ENCODE results near the gene SPINT2. TPM values are rescaled to one million over a fixed set of nuclear protein-coding genes. Genes with fewer than 3 reads are reported as not detected.

SPINT2 gene
- total and polyA plus RNA-seq, 4 donors: 7.0 to 43.0 (median 10.7) TPM

GRCh38 chr19:38284422-38284821 is 20.0 kb downstream of the SPINT2 start:
- whole genome bisulfite sequencing: 74% methylated on average over 7 of the region's 7 CpGs
- Histone ChIP-seq H3K4me1 (ENCODE audit: control insufficient read depth in 4 of 4, insufficient read depth in 4 of 4, low read length in 3 of 4) (peaks cover 0 to 6% (median 2%) of the 10 kb centered on the region in 4 donors), H3K27ac (ENCODE audit: low read depth in 1 of 2, low read length in 2 of 2) (peak overlapping the region in 1 of 2 donors; percentile 37)

GRCh38 chr19:38285567-38285966 is 21.2 kb downstream of the SPINT2 start:
- peaks cover 0 to 2% (median 0%) of the 10 kb centered on the region in 4 donors for H3K4me1 ChIP-seq (ENCODE audit: control insufficient read depth in 4 of 4, insufficient read depth in 4 of 4, low read length in 3 of 4)
- H3K27me3 ChIP-seq (ENCODE audit: control insufficient read depth in 4 of 4, insufficient read depth in 4 of 4, low read length in 3 of 4): no peaks in the 10 kb centered on the region
- WGBS: 89% methylated on average over 5 of the region's 5 CpGs
- H3K9ac ChIP-seq (ENCODE audit: low read depth in 1 of 2, low read length in 2 of 2): no peak overlapping the region
- DNase-seq (ENCODE audit: low spot score): no peak
- H3K27ac ChIP-seq (ENCODE audit: low read depth in 1 of 2, low read length in 2 of 2): no peak overlapping the region
- H3K36me3 ChIP-seq (ENCODE audit: control insufficient read depth in 4 of 4, insufficient read depth in 3 of 4, low read depth in 1 of 4, low read length in 3 of 4): no peaks in the 10 kb centered on the region
- no peaks in the 10 kb centered on the region for H3K9me3 ChIP-seq (ENCODE audit: control insufficient read depth in 4 of 4, low read length in 3 of 4)
- TF ChIP-seq JUND (IDR thresholded peaks at IDR 0.05): no peak
- TF ChIP-seq EGR1 (IDR thresholded peaks at IDR 0.05; ENCODE audit: low read depth in 2 of 2): no peak
- TF ChIP-seq GABPA (IDR thresholded peaks at IDR 0.05 in 1 of 2, conservative IDR thresholded peaks at IDR 0.05 in 1 of 2): no peak
- no peak for TF ChIP-seq HNF4A (conservative IDR thresholded peaks at IDR 0.05)
- TF ChIP-seq NR2F2 (IDR thresholded peaks at IDR 0.05): no peak
- TF ChIP-seq RXRA (IDR thresholded peaks at IDR 0.05): no peak
- no peak for TF ChIP-seq FOXA2 (IDR thresholded peaks at IDR 0.05)
- no peak for TF ChIP-seq YY1 (IDR thresholded peaks at IDR 0.05)
- no peak for TF ChIP-seq RAD21 (IDR thresholded peaks at IDR 0.05)
- TF ChIP-seq HNF4G (IDR thresholded peaks at IDR 0.05): no peak
- TF ChIP-seq ATF3 (IDR thresholded peaks at IDR 0.05): no peak
- TF ChIP-seq REST (IDR thresholded peaks at IDR 0.05): no peak
- TF ChIP-seq SP1 (IDR thresholded peaks at IDR 0.05): no peak
- no peak for TF ChIP-seq CTCF (IDR thresholded peaks at IDR 0.05; ENCODE audit: low read depth, low read length, missing input control)
- no peak for TF ChIP-seq ZBTB33 (IDR thresholded peaks at IDR 0.05)
- TF ChIP-seq MAX (IDR thresholded peaks at IDR 0.05): no peak
- TF ChIP-seq FOXA1 (IDR thresholded peaks at IDR 0.05): no peak
- TF ChIP-seq TAF1 (conservative IDR thresholded peaks at IDR 0.05): no peak
- no peak overlapping the region for H3K4me3 ChIP-seq (ENCODE audit: low read depth in 1 of 3, low read length in 3 of 3)

More at GRCh38 chr19:38284422-38284821, 20.0 kb downstream of the SPINT2 start:
- DNase-seq (ENCODE audit: low spot score): no peak
- no peak overlapping the region for H3K9ac ChIP-seq (ENCODE audit: low read depth in 1 of 2, low read length in 2 of 2)
- H3K4me3 ChIP-seq (ENCODE audit: low read depth in 1 of 3, low read length in 3 of 3): no peak overlapping the region
- TF ChIP-seq CTCF (IDR thresholded peaks at IDR 0.05; ENCODE audit: low read depth, low read length, missing input control) (peak; percentile 8), ATF3 (IDR thresholded peaks at IDR 0.05) (no peak)
- no peaks in the 10 kb centered on the region for H3K9me3 ChIP-seq (ENCODE audit: control insufficient read depth in 4 of 4, low read length in 3 of 4)
- no peaks in the 10 kb centered on the region for H3K36me3 ChIP-seq (ENCODE audit: control insufficient read depth in 4 of 4, insufficient read depth in 3 of 4, low read depth in 1 of 4, low read length in 3 of 4)
- H3K27me3 ChIP-seq (ENCODE audit: control insufficient read depth in 4 of 4, insufficient read depth in 4 of 4, low read length in 3 of 4): no peaks in the 10 kb centered on the region
